ENCODE results near the gene CRYBA2. TPM values are rescaled to one million over a fixed set of nuclear protein-coding genes. Genes with fewer than 3 reads are reported as not detected.

CRYBA2 gene
- total RNA-seq, 1 donor from 2014 or later: not detected

- no peak overlapping the region for H3K4me3 ChIP-seq (ENCODE audit: low read depth, low read length)
- DNase-seq (ENCODE audit: low read depth): no peak
- TF ChIP-seq CTCF (conservative IDR thresholded peaks at IDR 0.05; ENCODE audit: low read depth, low read length): no peak
These were observed 7.0 kb downstream of the CRYBA2 start for GRCh38 chr2:218986148-218986761.

GRCh38 chr2:218985325-218986091, 7.7 kb downstream of the CRYBA2 start:
- no peak for TF ChIP-seq CTCF (conservative IDR thresholded peaks at IDR 0.05; ENCODE audit: low read depth, low read length)
- no peak for DNase-seq (ENCODE audit: low read depth)
- no peak overlapping the region for H3K4me3 ChIP-seq (ENCODE audit: low read depth, low read length)

GRCh38 chr2:218985021-218985324, 8.2 kb downstream of the CRYBA2 start, which contains the start of gene FEV:
TSS of gene FEV (minus strand) at chr2:218985184. CDS start at chr2:218985075, 109 bp downstream.
- no peak within 1 kb of the TSS for H3K4me3 ChIP-seq (ENCODE audit: low read depth, low read length)
- TF ChIP-seq CTCF (conservative IDR thresholded peaks at IDR 0.05; ENCODE audit: low read depth, low read length): no peak
- no peak for DNase-seq (ENCODE audit: low read depth)

GRCh38 chr2:218984239-218985020, 8.8 kb downstream of the CRYBA2 start:
- TF ChIP-seq CTCF (conservative IDR thresholded peaks at IDR 0.05; ENCODE audit: low read depth, low read length): no peak
- H3K4me3 ChIP-seq (ENCODE audit: low read depth, low read length): no peak overlapping the region
- DNase-seq (ENCODE audit: low read depth): no peak

GRCh38 chr2:218983934-218984238, 9.3 kb downstream of the CRYBA2 start:
- no peak for DNase-seq (ENCODE audit: low read depth)
- no peak overlapping the region for H3K4me3 ChIP-seq (ENCODE audit: low read depth, low read length)
- TF ChIP-seq CTCF (conservative IDR thresholded peaks at IDR 0.05; ENCODE audit: low read depth, low read length): no peak

- DNase-seq (ENCODE audit: low read depth): no peak
- no peak overlapping the region for H3K4me3 ChIP-seq (ENCODE audit: low read depth, low read length)
- TF ChIP-seq CTCF (conservative IDR thresholded peaks at IDR 0.05; ENCODE audit: low read depth, low read length): no peak
These were observed 9.8 kb downstream of the CRYBA2 start for GRCh38 chr2:218983263-218983933.

Data from epithelial cell of proximal tubule (primary cell).